ENCODE data around the gene FAM240B. TPM values are rescaled to one million over a fixed set of nuclear protein-coding genes. Genes with fewer than 3 reads are reported as not detected.
A peak's percentile ranks its signal among the peaks of the same experiment; 100 is the strongest.

The FAM240B gene
- total and polyA plus RNA-seq, 9 of the 15 experiments (the other 6 are each of a cell fraction or from before 2014, with no cell fraction given): not detected

GRCh38 chr9:38707885-38708637, 11.9 kb downstream of the FAM240B start (continued):
- TF ChIP-seq, protein P1, sequence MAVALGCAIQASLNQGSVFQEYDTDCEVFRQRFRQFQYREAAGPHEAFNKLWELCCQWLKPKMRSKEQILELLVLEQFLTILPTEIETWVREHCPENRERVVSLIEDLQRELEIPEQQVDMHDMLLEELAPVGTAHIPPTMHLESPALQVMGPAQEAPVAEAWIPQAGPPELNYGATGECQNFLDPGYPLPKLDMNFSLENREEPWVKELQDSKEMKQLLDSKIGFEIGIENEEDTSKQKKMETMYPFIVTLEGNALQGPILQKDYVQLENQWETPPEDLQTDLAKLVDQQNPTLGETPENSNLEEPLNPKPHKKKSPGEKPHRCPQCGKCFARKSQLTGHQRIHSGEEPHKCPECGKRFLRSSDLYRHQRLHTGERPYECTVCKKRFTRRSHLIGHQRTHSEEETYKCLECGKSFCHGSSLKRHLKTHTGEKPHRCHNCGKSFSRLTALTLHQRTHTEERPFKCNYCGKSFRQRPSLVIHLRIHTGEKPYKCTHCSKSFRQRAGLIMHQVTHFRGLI (CRISPR knock-in tag; IDR thresholded peaks at IDR 0.05): no peak
- TF ChIP-seq BRCA1 (IDR thresholded peaks at IDR 0.05) (no peak), BRCA1 (CRISPR knock-in tag; IDR thresholded peaks at IDR 0.05) (no peak), GTF3C2 (IDR thresholded peaks at IDR 0.05; ENCODE audit: borderline replicate concordance, extremely low read depth, insufficient read length) (no peak), ZBTB17 (CRISPR knock-in tag; IDR thresholded peaks at IDR 0.05) (no peak), DACH1 (IDR thresholded peaks at IDR 0.05; ENCODE audit: partially characterized antibody) (no peak), YY1 (IDR thresholded peaks at IDR 0.05; ENCODE audit: borderline replicate concordance in 1 of 3, control insufficient read depth in 1 of 3, extremely low read depth in 1 of 3, insufficient read depth in 3 of 3, insufficient read length in 1 of 3, insufficient replicate concordance in 2 of 3, low read depth in 1 of 3, low read length in 2 of 3) (peak in 1 of 3 experiments; percentile 34)
- TF ChIP-seq, protein P2, sequence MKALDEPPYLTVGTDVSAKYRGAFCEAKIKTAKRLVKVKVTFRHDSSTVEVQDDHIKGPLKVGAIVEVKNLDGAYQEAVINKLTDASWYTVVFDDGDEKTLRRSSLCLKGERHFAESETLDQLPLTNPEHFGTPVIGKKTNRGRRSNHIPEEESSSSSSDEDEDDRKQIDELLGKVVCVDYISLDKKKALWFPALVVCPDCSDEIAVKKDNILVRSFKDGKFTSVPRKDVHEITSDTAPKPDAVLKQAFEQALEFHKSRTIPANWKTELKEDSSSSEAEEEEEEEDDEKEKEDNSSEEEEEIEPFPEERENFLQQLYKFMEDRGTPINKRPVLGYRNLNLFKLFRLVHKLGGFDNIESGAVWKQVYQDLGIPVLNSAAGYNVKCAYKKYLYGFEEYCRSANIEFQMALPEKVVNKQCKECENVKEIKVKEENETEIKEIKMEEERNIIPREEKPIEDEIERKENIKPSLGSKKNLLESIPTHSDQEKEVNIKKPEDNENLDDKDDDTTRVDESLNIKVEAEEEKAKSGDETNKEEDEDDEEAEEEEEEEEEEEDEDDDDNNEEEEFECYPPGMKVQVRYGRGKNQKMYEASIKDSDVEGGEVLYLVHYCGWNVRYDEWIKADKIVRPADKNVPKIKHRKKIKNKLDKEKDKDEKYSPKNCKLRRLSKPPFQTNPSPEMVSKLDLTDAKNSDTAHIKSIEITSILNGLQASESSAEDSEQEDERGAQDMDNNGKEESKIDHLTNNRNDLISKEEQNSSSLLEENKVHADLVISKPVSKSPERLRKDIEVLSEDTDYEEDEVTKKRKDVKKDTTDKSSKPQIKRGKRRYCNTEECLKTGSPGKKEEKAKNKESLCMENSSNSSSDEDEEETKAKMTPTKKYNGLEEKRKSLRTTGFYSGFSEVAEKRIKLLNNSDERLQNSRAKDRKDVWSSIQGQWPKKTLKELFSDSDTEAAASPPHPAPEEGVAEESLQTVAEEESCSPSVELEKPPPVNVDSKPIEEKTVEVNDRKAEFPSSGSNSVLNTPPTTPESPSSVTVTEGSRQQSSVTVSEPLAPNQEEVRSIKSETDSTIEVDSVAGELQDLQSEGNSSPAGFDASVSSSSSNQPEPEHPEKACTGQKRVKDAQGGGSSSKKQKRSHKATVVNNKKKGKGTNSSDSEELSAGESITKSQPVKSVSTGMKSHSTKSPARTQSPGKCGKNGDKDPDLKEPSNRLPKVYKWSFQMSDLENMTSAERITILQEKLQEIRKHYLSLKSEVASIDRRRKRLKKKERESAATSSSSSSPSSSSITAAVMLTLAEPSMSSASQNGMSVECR (CRISPR knock-in tag; IDR thresholded peaks at IDR 0.05): no peak

Data from K562 (cell line).